Stimulated activated CD4-positive, alpha-beta T cell treated with anti-CD3 and anti-CD28 coated beads, Interleukin-1b, Interleukin-23, amount 100 ng/mL, for 24 hours (primary cell): ENCODE measurements around the gene TOP1.
A peak's percentile ranks its signal among the peaks of the same experiment; 100 is the strongest.
"Not testable (repeated sequence)": the region's sequence is repeated elsewhere in the genome, so short reads cannot be mapped to it uniquely, and the experiment has no call there.

Source experiments
- DNase-seq, 4 experiments: peaks; one replicate each; pipeline ENCODE4 v3.0.0-alpha.2; 2020; ENCODE audit warnings: low read depth in 4 of 4, low spot score in 1 of 4

Gene TOP1

GRCh38 chr20:41091927-41092326 lies 63.3 kb downstream of the TOP1 start:
- DNase-seq: no peak

GRCh38 chr20:41094353-41095055 lies 65.9 kb downstream of the TOP1 start:
- DNase-seq: no peak

- DNase-seq: peak; percentile 5 to 37 (median 26)
Measured at GRCh38 chr20:41095110-41095969, 66.7 kb downstream of the TOP1 start.

GRCh38 chr20:41098703-41099250 lies 70.2 kb downstream of the TOP1 start:
- no peak for DNase-seq

GRCh38 chr20:41100001-41100480 lies 71.4 kb downstream of the TOP1 start:
- no peak for DNase-seq

- DNase-seq: no peak
Measured at GRCh38 chr20:41101660-41102059, 73.0 kb downstream of the TOP1 start.

GRCh38 chr20:41108531-41108930 lies 79.9 kb downstream of the TOP1 start:
- DNase-seq: no peak

- DNase-seq: no peak
Measured at GRCh38 chr20:41110012-41110411, 81.4 kb downstream of the TOP1 start.

GRCh38 chr20:41110930-41111577 lies 82.4 kb downstream of the TOP1 start:
- DNase-seq: no peak

- no peak for DNase-seq
Measured at GRCh38 chr20:41111578-41111951, 82.9 kb downstream of the TOP1 start.

GRCh38 chr20:41116282-41116956 lies 87.8 kb downstream of the TOP1 start:
- no peak for DNase-seq

- DNase-seq: not testable (repeated sequence)
Measured at GRCh38 chr20:41118159-41118558, 89.5 kb downstream of the TOP1 start.

GRCh38 chr20:41118632-41119031 lies 90.0 kb downstream of the TOP1 start:
- no peak for DNase-seq

- no peak for DNase-seq
Measured at GRCh38 chr20:41119614-41120561, 91.3 kb downstream of the TOP1 start.

- no peak for DNase-seq
Measured at GRCh38 chr20:41121399-41121798, 92.8 kb downstream of the TOP1 start.

- no peak for DNase-seq
Measured at GRCh38 chr20:41123631-41124030, 95.0 kb downstream of the TOP1 start.

GRCh38 chr20:41124451-41125094 lies 96.0 kb downstream of the TOP1 start:
- DNase-seq: no peak

GRCh38 chr20:41125530-41126457 lies 97.2 kb downstream of the TOP1 start:
- no peak for DNase-seq
